GM18907 (cell line): ENCODE measurements around the gene GRIN3A.
A peak's percentile ranks its signal among the peaks of the same experiment; 100 is the strongest.
"Not testable (repeated sequence)": the region's sequence is repeated elsewhere in the genome, so short reads cannot be mapped to it uniquely, and the experiment has no call there.

Source experiments
- ATAC-seq: cut with Tn5 transposase; IDR thresholded peaks from one replicate; pipeline ENCODE4 v1.9.1; 2021; ENCODE audit warnings: mild to moderate bottlenecking, moderate library complexity; ENCODE audit not compliant: unreplicated experiment

GRIN3A gene

DNA sequence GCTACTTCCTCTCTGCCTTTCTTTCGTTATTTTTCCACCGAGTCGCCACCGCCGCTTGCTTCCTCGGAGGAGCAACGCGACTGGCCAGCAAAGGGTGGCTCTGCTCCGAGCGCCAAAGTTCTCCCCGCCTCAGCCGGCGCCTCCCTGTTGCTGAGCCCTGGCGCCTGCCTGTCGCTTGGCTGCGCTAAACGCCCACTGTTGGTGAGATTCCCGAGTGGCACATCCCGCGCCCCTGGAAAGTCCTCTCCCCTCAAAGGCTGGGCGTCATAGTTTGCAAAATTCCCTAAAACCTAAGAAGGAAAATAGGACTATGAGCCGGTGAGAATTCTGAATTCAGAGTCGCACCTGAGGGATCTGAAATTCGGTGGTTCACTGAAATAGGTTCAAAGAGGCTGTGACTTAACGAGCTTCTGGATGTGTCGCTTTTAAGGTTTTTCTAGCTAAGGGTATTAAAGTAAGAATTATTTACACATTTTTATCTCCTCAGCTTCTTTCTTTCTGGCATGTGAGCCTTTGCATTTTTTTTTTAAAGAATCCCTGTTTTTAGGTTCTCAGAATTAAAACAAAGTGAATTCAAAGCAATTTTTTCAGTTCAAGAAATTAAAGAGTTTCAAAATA, at the start of gene GRIN3A:
GRIN3A (minus strand) TSS at position 82 of the 618 bp plus-strand sequence. CDS start 668 bp downstream, outside the sequence.
- no peak for ATAC-seq

DNA sequence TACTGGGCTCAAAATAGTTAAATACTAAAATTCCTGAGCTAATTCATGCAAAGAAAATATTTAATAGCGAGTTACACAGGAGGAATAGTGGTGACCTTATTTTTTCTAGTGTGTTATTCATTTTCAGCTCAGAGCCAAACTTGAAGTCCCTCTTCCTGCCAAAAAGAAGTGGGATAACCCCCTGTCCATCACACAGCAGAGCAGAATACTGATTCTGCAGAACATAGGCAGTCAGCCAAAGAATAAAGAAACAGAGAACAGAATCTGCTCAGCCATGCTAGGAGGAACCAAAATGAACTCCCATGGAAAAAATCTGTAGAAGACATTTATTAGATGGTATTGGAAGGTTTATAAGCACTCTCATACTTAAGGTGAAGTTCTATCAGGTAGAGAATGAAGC, 49.4 kb upstream of the GRIN3A start:
- no peak for ATAC-seq

DNA sequence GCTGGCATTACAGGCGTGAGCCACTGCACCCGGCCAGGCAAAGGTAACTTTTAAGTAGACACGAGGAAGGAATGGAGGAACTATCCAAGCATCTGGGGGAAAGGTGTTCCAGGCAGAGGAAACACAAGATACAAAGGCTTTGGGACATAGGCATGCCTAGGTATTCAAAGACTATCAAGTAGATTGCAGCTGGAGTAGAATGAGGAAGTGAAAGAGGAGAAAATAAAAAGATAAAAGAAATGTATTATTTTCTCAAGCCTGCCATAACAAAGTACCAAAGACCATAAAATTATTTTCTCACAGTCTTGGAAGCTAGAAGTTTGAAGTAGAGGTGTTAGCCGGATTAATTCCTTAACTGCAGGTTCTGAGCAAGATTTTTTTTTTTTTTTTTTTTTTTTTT, 39.9 kb upstream of the GRIN3A start:
- ATAC-seq: no peak

DNA sequence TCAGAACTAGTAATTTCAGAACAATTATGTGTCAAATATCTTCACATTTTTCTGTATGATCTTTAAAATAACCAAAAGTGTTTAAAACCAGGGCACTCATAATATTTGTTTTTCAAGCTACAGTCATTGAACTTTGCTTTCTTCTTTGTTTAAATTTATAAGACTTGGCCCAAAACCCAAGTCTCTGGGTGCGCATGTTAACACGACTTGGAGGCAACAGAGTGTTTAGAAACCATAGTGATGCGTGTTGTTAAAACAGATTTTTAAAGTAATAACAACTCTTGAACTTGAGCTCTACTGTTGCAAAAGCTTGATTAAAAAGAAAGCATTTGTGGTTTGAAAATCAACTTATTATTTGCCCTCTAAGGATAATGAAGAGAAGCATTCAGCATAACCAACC, 26.0 kb upstream of the GRIN3A start:
- no peak for ATAC-seq

DNA sequence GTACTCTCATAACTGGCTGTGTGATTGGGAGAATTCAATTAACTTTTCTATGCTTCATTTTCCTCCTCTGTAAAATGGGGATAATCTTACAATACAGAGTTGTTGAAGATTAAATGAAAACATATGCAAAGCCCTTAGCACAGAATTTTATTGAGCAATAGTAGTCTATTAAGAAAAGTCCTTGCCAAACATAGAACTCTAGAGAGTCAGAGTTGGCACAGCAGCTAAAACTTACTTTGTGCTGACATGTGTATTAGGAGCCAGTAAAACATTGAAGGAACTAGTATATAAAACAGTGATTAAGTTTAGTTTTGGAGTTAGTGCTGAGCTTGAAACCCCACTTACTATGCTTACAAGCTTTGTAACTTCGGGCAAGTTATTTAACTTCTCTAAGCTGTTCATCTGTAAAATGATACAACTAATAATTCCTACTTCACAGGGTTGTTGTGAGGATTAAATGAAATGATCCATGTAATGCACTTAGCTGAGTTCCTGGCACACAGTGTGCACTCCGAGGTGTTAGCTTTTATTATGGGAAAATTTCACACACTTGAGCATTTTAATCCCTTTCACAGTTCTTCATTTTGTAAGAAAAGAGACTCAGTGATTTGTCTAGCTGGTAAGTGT, 20.0 kb upstream of the GRIN3A start:
- ATAC-seq: no peak

DNA sequence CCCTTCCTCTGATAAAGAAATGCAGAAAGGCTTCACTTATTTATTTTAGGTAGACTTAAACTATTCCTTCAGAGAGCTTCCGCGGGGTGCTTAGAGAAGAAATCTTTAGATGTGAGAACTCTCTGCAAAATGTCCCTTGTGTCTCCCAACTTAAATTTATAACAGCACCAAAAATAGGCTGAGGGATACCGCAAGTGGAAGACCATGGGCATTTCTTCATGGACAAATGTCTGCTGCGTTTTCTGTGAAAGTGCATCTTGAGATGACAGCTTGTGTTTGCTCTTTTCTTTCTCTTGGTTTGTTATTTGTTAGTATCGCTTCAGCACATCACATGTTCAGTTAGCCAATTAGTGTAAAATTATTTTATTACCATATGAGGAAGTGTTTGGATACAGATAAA, 15.3 kb upstream of the GRIN3A start:
- ATAC-seq: no peak

DNA sequence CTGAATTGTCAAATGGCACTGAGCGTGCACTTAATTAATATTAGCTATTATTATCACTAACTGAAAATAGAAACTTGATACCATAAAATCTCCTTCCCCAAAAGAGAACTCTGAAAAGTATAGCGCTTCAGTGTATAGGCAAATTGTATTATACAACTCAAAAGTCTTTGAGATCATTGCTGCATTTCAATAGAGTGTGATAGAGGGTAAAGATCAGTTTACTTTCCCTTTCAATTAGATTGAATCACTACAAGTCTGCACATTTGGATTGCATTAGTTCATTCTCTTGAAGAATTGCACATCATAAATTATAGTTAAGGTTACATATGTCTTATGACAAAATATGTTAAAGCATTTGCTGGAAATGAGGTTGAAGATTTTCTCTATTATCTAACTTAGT, 13.4 kb upstream of the GRIN3A start:
- no peak for ATAC-seq

DNA sequence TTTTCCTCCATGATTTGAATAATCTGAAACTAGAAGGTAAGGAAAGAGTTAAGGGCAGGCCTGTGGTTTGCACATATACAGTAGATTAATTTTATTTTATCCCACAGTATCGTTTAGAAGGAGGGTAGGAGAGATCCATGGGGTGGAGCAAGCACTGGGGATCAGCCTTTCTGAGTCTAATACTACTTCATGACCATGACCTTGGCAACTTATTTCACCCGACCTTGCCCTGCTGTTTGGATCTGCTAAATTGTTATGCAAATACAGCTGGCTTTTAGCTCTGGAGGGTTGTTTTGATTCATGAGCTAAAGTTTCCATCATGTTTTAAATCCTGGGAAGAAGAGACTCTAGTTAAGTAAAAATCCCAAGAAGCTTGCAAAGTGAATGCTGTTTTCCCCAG, 864 bp upstream of the GRIN3A start:
- no peak for ATAC-seq

DNA sequence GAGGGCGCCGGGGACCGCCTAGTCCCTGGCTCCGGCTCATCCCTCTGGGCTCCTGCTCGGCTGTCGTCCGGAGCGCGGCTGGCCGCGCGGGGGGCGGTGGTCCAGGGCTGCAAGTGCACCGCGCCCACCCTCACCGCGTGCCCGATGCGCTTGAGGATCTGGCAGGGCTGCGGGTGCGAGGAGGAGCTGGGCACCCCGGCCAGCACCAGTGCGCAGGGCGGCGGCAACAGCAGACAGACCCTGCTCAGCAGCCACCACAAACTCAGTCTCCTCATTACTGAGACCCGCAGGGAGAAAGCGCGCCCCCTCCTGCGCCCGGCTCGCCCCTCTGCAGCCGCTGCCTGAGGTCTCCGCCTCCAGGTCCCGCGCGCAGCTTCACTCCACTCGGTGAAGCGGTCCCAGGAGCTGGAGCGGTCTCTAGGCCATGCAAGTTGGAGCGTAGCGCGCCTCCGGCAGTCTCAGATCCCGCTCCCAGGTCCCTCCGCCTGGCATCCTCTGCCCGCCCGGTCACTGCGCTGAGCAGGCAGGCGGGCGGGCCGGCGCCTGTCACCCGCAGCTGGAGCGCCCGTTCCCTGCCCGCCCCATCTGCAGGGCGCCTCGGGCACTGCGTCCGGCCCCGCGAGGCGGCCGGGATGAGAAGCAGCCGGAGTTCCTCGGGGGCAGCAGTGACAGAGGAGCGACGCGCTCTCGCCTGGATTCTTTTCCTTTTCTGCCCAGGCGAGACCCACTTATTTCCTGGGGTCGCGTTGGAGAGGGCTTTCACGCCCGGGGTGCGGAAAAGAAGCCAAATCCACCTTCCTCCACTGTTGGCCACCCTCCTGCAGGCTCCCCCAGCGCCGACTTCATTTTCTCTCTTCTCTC, 512 bp downstream of the GRIN3A start:
- ATAC-seq: no peak

DNA sequence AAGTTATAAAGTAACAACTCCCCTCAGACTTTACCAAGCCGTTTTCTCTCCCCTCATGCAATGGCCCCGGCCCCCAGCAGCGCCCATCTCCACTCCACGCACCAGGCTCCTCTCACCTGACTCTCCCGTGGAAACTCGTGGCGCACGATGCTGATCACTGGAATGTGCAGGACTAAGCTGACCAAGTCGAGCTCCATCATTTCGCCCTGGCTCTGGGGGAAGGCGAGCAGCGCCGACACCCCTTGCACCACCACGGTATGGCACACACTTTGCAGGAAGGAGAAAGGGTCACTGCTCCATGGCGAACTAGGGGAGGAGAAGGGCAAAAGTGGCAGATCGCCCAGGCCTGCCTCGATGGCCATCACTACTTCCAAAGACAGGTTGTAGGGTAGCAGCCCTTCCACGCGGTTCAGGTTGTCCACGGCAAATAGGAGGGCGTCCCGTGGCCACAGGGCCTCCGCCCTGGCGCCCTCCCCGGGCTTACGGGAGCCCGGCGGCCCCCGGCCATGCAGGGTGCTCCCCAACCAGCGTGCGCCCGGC, 1.2 kb downstream of the GRIN3A start:
- ATAC-seq: no peak

DNA sequence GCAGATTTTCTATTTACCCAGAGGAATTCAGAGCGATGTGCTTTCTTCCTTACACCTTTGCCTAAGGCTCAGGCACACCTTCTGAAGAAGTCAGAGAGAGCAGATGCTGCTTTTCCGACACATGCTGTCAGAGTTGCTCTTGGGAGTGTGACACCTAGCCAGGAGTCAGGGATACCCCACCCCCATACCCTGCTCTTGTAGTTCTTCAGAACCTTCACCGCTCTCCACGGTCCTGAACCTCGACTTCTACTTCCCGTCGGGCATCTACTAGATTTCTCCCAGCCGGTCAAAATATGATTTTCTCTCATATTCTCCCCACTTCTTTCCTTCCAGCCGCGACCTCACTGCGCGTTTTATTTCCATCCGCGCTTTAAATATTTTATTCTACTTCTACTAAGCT, 1.7 kb downstream of the GRIN3A start:
- no peak for ATAC-seq

DNA sequence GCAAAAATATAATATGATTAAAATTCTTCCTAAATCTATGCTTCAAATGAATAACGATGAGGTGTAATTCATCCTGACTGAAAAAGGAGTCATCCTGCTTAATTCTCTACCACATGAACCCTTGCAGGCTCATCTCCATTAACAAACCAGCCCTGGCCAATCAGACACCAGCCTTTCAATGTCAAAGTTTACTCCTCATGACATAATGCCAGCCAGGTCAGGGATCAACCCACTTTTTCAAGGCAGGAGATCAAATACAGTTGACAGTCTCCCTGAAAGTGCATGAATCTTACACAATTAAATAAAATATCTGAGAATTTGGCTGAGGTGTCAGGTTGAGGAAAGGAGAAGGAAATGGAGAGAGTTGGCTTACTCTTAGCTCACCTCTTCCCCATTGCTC, 7.0 kb downstream of the GRIN3A start:
- ATAC-seq: no peak

DNA sequence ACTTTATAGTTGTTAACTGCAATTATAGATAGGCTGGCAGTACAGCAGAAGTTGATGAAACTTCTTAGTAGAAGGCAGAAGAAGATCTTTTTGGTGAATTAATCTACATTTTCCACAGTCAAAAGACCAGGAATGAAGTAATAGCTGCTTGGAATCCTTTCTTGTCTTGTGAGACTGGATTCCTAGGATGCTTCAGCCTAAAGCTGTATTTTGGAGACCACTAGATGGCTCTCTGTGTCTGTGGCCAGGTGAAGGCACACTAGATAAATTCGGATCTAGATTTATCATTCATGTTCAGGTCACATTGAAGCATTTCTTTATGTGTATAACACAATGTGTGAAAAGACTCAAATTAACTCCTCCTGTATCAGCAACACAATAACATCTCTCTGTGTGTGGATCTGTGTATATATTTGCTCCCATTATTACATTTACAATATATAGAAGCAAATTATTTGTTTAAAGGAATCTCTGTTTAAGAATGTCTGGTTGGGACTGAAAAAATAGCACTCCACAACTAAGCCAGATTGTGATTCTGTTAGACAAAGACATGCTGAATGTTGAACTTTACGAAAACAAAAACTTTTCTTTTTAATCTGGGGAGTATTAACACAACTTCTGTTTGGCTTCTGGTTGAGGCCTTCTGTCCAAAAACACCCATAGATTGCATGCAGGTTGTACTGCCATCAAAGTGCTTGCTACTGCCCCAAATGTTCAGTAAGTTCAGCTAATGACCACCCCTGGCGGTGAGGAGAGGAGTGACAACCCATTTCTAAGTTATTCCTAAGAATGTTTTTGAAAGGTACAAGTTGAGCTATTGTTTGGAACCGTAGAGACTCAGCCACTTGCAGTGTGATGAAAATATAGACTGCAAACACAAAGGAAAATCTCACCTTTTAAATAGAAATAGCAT, 10.6 kb downstream of the GRIN3A start:
- ATAC-seq: peak; percentile 94

DNA sequence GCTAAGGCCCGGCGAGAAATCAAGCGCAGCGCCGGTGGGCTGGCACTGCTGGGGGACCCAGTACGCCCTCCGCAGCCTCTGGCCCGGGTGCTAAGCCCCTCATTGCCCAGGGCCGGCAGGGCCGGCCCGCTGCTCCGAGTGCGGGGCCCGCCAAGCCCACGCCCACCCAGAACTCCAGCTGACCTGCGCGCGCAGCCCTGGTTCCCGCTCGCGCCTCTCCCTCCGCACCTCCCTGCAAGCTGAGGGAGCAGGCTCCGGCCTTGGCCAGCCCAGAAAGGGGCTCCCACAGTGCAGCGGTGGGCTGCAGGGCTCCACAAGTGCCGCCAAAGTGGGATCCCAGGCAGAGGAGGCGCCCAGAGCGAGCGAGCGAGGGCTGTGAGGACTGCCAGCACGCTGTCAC, 14.2 kb downstream of the GRIN3A start:
- ATAC-seq: not testable (repeated sequence)

DNA sequence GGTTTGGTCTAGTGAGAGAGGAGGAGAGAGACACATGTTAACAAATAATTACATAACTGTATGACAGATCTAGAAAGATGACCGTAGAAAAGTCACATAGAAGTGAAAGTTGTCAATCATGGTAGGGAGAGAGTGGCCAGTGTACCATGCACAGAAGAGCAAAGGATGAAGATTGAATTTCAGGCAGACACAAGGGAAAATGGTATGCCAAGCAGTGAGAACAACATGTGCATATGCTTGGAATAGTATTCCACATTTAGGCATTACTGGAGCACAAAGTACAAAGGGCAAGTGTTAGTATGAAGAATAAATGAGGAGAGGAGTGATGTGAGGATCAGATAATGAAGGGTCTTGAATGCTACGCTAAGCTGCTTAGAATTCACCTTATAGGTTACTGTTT, 20.3 kb downstream of the GRIN3A start:
- no peak for ATAC-seq

DNA sequence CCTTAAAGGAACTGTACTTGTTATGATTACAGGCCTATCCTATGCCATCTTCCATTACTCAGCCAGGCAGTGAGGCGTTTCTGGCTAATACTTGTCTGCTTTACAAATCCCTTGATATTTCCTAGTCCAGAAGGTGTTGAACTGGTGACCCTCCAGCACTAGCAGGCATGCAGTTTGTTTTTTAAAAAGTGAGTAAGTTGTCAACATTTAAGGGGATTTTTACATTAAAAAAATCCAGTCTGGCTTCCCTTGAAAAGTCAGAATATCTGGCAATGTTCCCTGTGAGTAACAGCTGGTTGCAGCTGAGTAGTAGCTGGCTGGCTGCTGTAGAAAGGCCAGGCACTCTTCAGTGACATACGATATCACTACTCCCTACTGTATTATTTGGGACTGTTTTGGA, 21.8 kb downstream of the GRIN3A start:
- ATAC-seq: no peak

DNA sequence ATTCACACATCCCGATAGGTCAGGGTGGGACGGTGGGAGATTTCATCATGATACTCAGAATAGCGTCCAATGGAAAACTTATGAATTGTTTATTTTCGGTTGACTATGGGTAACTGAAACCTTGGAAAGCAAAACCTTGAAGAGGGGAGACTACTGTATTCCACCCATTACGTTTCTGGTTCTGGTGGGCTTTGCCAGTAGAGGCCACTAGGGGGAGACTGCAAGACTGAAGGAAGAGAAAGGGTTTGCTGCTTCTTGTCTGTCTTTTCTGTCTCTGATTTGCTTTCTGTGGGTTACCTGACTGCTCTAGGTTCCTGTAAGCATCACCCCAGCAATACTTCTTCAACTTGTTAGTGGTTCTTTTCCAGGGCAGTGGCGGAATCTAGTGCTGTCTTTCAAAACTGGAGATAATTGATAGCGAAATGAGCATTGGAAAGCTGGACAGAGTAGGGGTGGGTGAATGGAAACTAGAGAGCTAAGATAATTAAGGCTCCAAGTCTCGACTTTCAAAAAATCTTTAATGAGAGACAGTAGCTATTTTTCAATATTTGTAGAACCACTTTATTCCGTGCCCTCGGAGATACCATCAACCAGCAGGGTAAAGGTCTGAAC, 27.0 kb downstream of the GRIN3A start:
- ATAC-seq: peak; percentile 74

DNA sequence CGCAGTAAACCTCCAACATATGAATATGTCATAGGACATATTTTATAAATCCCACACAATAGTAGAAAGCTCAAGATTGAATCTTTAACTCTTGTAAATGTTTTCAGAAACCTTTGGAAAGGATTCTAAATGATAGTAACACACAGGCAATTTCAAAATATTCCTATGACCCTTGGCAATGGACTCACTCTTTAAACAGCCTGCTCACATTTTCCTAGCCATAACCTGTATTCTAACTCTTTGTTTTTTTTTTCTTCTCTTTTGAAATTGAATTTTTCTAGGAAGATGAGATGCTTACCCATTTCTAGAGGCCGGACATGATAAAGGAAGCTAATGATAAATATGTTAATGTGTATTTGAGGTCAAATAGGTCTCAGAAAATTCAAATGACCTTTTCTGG, 29.6 kb downstream of the GRIN3A start:
- no peak for ATAC-seq

DNA sequence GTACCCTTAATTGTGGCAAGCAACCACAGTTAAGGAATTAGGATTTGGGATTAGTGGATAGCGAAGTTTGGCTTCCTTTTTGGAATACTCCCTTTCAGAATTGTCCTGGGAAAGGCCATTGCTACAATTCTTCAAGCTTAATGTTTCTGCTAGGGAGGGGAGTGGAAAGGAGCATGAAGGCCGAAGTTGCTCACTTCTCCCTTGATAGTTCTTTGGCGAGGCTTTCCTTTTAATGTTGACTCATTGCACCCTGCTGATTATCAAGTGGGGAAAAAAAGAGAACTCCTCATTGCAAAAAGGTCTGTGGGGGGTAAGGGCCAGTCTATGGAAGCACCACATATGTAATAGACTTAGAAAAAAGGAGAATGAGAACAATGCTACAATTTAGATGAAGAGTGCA, 30.7 kb downstream of the GRIN3A start:
- ATAC-seq: no peak

DNA sequence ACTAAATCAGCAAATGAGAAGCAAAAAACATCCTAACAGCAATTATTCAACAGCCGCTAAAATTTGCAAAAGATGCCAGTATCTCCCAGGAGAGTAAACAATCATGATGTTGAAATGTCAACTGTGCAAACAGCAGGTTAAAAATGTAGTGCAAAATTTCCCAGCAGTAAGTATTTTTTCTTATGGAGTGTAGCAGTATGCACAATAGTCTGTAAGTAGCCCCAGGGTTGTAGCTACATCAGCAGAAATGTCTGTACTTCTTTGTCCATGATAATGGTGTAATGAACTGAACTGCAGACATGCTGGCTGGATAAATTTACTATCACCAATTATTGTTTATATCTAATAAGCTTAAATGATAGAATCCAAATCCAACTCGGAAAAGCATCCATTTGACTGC, 31.4 kb downstream of the GRIN3A start:
- no peak for ATAC-seq
